HG02642 (cell line): ENCODE data around the gene ZNG1A.
"Not testable (repeated sequence)": the region's sequence is repeated elsewhere in the genome, so short reads cannot be mapped to it uniquely, and the experiment has no call there.

Experiments
- ATAC-seq: cut with Tn5 transposase; IDR thresholded peaks from one replicate; pipeline ENCODE4 v1.9.1; 2021; ENCODE audit warnings: mild to moderate bottlenecking; ENCODE audit not compliant: unreplicated experiment, poor library complexity

Gene ZNG1A

DNA sequence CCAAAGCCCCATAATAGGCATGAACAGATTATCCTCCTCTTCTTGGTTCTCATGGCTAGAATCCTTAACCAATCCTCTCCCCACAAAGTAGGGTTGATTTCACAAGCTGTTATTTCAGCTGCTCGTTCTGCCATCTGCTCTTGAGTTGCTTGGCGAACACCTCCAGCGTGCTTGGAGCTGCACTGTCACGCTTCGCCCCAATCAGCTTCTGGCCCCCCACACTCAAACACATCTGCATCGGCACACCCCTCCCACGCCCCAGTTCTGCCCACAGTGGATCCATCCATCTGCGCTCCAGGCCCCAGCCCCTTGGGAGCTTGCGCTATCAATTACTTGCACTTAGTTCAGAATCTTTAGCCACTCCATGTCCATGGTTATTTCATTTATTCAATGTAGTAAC lies 78.4 kb downstream of the ZNG1A start:
- not testable (repeated sequence) for ATAC-seq

DNA sequence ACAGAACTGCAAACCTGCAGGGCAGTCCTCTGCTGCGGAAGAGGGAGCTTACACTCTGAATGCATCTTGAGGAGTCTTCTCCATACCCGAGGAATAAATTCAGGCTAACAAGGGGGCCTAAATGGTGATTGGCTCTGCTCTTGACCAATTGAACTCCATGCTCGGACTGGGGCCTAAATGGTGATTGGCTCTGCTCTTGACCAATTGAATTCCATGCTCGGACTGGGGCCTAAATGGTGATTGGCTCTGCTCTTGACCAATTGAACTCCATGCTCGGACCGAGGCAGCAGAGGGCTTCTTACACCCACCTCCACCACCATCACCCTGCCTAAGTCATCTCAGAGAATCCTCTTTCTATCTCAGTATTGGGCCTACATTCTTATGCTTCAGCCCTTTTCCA lies 79.0 kb downstream of the ZNG1A start:
- ATAC-seq, result not testable (repeated sequence)

DNA sequence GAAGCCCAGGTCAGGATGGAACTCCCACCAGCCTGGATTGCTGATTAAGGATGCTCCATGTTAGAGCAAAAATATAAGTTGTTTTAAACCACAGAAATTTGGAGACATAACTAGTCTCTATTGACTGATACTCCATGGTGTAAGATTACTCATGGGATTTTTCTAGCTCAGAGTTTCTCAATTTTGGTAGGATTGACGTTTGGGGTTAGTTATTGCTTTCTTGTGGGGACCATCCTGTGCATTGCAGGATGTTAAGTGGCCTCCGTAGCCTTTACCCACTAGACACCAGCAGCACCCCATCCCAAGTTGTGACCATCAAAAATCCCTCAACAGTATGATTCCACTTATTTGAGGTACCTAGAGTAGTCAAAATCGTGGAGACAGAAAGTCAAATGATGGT lies 80.1 kb downstream of the ZNG1A start:
- not testable (repeated sequence) for ATAC-seq

DNA sequence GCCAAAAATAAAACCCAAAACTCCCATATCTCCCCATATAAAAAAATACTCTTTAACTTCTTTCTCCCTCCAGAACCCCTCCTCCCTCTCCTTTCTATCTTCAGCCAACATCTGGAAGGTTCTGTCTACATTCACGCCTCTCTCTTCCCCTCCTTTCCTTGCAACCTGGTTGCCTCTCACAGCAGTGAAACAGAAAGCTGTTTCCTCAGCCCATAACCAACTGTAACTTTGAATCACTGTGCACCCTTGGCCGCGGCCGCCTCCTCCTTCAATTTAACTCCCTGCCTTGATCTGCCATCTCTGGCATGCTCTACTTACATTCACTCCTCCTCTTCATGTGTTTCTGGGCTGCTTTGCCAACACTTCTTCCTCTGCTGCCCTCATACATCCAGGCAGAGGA lies 83.9 kb downstream of the ZNG1A start:
- not testable (repeated sequence) for ATAC-seq

DNA sequence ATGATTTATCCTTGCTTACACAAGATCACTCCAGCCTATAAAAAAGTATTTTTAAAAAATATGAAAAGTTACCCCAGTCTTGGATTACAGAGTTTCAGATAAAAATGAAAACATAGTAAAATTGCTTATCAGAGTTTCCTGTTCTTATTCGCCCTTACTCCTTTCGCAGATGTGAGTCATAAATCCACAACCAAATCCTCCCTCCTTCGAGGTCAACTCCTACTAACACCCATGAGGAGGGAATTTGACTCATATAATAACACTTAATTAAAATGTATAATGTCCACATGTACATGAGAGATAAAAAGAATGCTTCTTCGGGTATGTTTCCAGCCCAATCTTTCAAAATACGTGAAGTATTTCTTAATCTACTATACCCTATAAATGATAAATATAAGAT lies 84.5 kb downstream of the ZNG1A start:
- ATAC-seq, result not testable (repeated sequence)

DNA sequence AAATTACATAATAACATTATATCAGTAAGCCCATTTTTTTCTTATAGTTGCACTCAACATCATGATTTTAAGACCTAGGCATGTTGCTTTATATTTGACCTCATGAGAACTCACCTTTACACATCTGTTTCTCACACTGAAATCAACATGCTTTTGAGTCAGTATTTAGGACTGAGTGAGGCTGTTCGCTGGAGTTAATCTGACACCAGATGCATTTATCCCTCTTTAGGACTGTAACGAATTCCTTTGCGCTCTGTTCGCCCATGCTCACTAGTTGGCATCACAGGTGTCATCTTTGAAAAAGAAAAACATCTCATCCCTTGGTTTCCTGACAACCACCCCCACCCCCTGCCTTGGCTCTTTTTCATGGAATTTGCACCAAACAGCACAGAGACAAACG lies 84.9 kb downstream of the ZNG1A start:
- ATAC-seq, result not testable (repeated sequence)

DNA sequence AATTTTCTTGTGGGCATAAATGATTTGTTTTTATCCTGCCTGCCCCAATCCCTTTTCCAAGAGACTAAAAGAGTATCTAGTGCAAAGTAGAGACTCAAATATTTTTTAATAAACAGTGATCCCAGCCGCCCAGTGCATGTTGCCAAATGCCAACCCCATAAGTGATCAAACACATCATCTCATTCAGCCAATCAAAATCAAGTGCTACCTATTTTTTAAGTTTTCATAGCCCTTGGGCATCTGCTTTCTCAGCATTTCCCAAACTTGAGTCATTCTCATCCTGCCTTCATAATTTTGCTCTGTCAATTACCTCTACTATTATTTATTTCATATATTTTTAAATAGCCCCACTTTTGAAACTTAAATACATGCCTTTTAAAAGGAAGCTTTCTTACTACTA lies 88.0 kb downstream of the ZNG1A start:
- ATAC-seq, result not testable (repeated sequence)

DNA sequence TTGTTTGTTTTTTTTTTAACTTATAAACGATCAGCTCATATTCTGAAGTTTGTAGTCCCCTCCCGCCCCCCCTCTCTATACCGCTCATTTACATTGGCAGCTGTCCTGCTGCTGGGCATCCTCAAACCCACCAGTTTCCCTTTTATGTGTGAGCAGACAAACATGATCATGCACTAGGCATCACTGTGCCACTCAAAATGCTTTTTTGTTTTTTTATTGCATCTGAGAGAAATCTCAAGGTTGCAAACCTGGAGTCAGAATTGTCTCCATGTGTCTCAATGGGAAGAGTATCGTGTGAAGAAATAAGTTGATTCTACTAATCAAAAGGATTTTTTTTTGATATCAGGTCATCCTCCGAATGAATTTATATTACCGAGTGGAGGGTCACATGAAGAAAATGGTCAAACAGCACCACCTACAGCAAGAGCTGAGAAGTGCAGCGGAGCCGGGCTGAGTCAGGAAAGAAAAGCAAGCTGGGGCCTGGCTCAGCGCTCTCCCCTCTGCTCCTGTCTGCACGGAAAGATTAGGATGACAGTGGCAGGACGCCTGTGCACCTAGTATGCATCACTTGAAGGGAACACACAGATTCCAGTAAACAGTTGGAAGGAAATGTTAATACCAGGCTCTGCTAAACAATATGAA lies 90.3 kb downstream of the ZNG1A start:
- peak; percentile 87 for ATAC-seq

DNA sequence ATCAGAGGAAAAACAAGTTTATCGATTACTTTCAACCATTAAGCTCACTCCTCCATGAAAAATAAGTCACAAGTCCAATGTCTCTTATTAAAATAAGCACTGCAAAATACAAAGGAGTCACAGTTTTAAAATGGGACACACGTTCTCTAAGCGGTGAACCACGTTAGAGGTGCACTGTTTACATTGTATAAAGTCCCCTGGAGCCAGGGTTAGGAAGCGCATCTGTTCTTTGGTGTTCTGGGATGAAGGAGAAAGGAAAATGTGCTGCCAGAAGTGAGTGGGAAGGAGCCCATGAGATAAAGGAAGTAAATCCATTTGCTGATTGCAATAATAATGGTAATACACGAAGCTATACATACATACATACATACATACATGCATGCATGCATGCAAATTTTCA lies 91.0 kb downstream of the ZNG1A start:
- ATAC-seq, result not testable (repeated sequence)

DNA sequence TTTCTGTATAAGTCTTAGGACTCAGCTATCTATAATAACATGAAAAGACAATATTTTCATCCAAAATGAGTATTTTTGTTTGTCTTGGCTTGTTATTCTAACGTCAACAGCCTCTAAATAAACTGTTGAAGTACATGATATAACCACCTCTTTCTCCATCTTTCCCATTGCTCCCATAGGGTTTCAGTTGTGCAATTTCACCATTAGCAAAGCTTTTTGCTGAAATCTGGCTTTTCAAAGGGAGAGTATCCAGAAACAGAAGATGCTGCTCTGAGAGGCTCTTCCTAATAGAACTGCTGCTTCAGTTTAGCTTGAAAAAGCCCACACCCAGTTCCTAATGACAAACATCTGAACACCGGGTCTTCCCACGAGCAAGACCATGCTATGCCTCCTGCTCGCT lies 91.8 kb downstream of the ZNG1A start:
- not testable (repeated sequence) for ATAC-seq

DNA sequence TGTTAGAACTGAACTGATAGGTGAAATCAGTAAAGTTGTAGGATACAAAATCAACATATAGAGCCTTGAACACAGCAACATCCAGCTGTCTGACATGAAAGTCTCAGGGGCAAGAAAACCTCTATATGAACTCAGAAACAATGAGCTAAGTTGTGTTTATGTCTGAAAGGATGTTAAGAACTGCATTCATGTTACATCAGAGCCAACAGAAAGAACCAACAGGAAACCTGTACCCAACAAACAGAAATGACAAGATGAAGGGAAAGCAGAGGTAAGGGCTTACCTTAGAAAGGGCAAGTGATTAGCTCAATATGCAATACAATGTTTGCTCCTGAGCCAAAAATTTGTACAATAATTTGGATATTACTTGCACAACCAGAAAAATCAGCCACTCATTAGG lies 92.2 kb downstream of the ZNG1A start:
- ATAC-seq, result not testable (repeated sequence)

DNA sequence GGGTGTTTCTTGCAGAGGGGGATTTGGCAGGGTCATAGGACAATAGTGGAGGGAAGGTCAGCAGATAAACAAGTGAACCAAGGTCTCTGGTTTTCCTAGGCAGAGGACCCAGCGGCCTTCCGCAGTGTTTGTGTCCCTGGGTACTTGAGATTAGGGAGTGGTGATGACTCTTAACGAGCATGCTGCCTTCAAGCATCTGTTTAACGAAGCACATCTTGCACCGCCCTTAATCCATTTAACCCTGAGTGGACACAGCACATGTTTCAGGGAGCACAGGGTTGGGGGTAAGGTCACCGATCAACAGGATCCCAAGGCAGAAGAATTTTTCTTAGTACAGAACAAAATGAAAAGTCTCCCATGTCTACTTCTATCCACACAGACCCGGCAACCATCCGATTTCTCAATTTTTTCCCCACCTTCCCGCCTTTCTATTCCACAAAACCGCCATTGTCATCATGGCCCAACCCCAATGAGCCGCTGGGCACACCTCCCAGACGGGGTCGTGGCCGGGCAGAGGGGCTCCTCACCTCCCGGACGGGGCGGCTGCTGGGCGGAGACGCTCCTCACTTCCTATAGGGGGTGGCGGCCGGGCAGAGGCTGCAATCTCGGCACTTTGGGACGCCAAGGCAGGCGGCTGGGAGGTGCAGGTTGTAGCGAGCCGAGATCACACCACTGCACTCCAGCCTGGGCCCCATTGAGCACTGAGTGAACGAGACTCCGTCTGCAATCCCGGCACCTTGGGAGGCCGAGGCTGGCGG lies 95.7 kb downstream of the ZNG1A start:
- ATAC-seq, result not testable (repeated sequence)

DNA sequence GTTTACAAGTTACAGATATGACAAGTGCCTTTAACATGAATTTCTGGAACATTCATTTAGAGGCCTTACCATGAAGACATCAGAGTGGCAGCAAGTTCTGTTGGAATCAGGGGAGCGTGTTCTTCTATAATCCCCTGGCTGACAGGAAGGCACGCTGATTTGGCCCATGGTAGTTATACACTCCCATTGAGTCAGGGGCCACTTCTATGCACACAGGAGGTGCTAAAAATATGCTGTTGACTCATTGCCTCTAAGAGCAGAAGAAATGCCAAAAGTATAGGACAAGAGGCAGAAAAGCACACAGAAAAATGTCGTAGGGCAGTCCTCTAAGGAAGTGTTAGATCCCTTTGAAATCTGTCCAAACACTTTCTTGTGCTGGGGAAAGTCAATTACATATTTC lies 100.5 kb downstream of the ZNG1A start:
- not testable (repeated sequence) for ATAC-seq

DNA sequence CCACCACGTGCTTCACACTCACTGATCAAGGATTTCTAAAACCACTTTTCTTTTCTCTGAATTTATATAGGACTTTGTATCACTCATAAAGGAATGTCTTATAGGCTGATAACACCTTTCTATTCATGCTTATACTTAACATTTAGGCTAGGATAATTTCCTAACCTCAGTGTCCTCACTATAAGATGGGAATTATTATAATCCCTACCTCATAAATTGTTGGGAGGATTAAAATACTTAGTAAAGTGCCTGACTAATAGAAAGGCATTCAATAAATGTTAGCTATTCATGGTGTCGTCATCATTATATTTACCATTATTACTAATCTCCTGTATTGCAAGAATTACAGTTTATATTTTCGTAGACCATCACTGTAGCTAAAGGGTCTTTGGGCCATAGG lies 102.5 kb downstream of the ZNG1A start:
- not testable (repeated sequence) for ATAC-seq

DNA sequence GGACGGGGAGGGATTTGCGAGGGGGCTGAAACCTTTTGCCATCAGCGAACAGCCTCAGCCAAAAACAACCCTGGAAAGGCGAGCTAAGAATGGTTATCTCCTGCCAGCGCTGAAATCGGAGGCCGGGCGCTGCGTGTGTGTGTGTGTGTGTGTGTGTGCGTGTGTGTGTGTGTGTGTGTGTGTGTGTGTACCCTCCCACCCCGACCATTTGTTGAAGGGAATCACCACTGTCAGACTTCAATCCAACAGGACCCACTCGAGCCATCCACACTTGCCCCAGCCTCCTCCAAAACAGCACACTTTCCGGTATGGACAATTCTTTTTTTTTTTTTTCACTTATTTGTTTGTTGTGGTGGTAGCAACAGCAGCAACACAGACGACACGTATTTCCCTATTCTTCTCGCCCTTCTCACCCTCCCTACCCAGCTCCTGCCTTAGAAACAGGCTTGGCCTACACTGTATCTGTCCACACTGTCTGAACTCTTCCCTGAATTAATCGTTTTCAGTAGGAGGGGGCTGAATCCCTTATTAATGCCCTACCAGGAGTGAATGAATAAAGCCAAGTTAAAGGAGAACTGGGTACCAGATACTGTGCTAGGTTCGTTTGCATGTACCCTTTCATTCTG lies 104.8 kb downstream of the ZNG1A start:
- not testable (repeated sequence) for ATAC-seq

DNA sequence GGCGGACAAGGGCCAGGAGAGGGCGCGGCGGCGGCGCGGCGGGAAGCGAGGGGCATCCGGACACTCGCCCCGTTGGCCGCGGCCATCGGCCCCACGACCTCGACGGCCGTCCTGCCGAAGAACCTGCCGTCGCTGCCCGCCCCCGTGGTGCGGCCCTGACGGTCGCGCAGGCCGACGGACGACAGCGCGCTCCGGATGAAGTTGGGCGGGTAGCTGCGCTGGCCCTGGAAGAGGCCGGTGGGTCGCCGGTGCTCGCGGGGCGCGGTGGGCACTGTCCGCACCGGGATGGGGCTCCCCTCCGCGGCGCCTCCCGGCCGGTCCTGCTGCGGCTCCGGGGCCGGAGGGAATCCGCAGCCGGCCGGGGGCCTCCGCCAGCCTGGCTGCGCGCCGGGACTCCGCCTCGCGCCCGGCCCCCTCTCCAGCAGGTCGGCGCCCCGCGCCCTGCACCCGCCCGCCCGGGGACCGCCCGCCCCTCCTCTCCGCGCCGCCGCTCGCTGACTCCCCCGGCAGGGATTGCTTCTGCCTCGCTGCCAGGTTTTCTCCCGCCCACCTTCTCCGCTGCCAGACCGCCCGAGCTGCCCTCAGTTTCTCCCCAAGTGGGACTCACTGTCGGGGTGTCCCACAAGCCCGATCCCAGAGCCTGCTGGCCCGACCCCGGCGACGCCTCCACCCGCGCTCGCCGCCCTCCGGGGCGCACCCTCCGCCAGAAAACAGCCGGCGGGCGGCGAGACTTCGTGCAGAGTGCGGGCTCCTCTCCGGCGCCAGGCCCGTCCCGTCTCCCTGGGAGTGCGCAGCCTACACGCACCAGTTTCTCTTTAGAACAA lies 105.6 kb downstream of the ZNG1A start:
- not testable (repeated sequence) for ATAC-seq
